ENCODE measurements around the gene MCTP2.

Gene MCTP2

GRCh38 chr15:94359716-94360115 lies 128.4 kb downstream of the MCTP2 start:
- POLR2A ChIA-PET (ENCODE audit: low non-redundant PET) = no interaction called here
- CTCF ChIA-PET = no interaction called here
- TF ChIP-seq CTCF (conservative IDR thresholded peaks at IDR 0.05; ENCODE audit: low read depth) = no peak

GRCh38 chr15:94360251-94360685 lies 128.9 kb downstream of the MCTP2 start:
- no peak overlapping the region for H3K27ac ChIP-seq
- TF ChIP-seq CTCF (conservative IDR thresholded peaks at IDR 0.05; ENCODE audit: low read depth) = no peak
- POLR2A ChIA-PET (ENCODE audit: low non-redundant PET) = no interaction called here
- CTCF ChIA-PET = interaction anchor here (0.6 kb wide), 2 partner anchors 75 to 832 kb away, joined by 4 to 5 read pairs; no protein-coding TSS in a partner anchor
- DNase-seq (ENCODE audit: low spot score) = no peak

More at GRCh38 chr15:94359716-94360115, 128.4 kb downstream of the MCTP2 start:
- DNase-seq (ENCODE audit: low spot score) = no peak
- H3K27ac ChIP-seq = no peak overlapping the region

GRCh38 chr15:94362385-94363092 lies 131.2 kb downstream of the MCTP2 start:
- ChIA-PET CTCF (no interaction called here), POLR2A (ENCODE audit: low non-redundant PET) (no interaction called here)
- DNase-seq (ENCODE audit: low spot score) = no peak
- no peak overlapping the region for H3K27ac ChIP-seq
- no peak for TF ChIP-seq CTCF (conservative IDR thresholded peaks at IDR 0.05; ENCODE audit: low read depth)

GRCh38 chr15:94363382-94363781 lies 132.0 kb downstream of the MCTP2 start:
- no peak for DNase-seq (ENCODE audit: low spot score)
- no peak for TF ChIP-seq CTCF (conservative IDR thresholded peaks at IDR 0.05; ENCODE audit: low read depth)
- H3K27ac ChIP-seq = no peak overlapping the region
- ChIA-PET POLR2A (ENCODE audit: low non-redundant PET) (no interaction called here), CTCF (no interaction called here)

GRCh38 chr15:94366781-94367180 lies 135.4 kb downstream of the MCTP2 start:
- ChIA-PET POLR2A (ENCODE audit: low non-redundant PET) (no interaction called here), CTCF (no interaction called here)
- H3K27ac ChIP-seq = no peak overlapping the region
- no peak for TF ChIP-seq CTCF (conservative IDR thresholded peaks at IDR 0.05; ENCODE audit: low read depth)
- no peak for DNase-seq (ENCODE audit: low spot score)

GRCh38 chr15:94367726-94368535 lies 136.6 kb downstream of the MCTP2 start:
- DNase-seq (ENCODE audit: low spot score) = no peak
- no peak overlapping the region for H3K27ac ChIP-seq
- ChIA-PET POLR2A (ENCODE audit: low non-redundant PET) (no interaction called here), CTCF (interaction anchor here (0.6 kb wide), 1 partner anchor 799 kb away, joined by 4 read pairs; no protein-coding TSS in a partner anchor)
- no peak for TF ChIP-seq CTCF (conservative IDR thresholded peaks at IDR 0.05; ENCODE audit: low read depth)

Measured in RWPE1 (cell line).